IPS DF 4.7 (cell line): ENCODE results near the gene TGFBR2.

Experiments
- DNase-seq: peaks from one replicate; pipeline ENCODE4 v3.0.0-alpha.2; 2013; ENCODE audit warnings: low spot score; ENCODE audit errors: extremely low read depth

Gene TGFBR2

DNA sequence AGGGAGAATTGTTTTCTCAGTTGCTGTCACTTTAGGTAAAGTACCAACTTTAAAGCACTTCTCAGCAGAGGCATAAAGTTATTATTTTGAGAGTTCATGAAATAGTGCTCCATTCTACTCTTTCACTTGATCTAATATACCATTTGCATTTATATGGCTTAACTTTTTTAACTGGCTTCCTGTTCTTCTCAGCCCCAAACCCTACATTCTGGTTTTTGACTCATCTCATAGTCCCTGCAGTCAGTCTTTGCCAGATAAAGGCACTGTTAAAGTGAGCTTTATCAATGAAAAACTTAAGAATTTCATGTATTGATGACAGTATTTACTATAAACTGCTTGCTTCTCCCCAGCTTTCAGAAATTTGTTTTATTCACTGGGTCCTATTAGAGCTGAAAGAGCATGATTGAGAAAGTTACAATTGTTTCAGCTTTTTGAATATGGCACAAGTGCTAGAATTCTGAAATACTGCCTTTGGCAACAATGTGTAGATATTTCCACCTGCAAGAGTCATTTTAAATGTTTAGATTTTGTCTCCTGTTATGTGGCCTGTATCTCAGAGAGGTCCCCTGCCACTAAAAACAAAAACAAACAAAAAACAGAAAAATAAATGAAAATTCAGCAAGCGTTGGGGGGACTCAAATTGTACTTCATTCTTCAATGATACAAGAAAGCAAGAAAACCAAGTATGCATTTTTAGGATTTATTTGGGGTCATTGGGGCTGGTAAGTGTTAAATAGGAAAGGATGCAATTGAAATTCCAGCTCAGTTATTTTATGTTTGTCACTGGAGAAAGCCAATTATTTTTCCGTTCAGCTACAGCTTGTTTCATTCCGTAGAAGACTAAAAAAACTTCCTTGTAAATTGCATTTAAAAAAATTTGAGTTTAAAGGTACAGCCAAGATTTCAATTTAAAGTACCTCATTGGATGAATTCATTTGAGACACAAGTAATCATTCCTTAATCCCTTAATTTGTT, 28.6 kb downstream of the TGFBR2 start:
- DNase-seq, result no peak

DNA sequence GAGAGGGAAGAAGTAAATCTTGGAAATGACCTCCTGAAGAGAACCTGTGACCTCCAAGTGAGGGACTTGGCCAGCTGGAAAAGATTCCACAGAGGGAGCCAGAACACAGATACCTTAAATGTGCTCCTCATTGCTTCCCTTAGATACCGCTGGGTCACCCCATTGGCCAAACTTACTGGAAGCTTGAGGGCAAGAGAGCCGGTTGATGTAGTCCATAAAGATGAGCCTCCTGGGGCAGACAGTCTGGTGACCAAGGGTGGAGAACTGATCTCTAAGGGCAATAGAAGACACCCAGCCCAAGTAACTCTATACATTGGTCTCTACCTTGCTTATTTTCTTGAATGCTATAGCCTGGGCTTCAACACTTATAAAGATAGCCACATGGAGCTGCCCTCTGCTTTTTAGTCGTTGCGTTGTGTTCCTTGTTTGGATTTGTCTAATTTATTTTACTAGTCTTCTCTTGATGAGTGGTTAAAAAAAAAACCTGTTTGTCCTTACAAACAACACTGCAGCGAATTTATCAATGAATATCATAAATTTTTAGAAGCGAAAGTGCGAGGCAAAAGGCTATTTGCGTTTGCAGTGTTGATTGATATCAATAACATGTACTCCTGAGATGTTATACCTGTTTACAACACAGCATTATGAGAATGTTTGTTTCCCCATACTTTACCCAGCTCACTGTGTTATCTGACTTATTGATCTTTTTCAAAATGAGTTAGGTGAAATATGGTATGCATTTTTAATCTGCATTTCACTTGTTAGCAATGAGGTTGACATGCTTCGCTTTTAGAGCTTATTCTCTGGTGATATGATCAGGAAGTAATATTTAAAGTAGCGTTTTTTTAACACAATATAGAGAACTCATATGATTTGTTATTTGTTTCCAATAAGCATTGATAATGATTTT, 31.2 kb downstream of the TGFBR2 start:
- DNase-seq, result no peak

DNA sequence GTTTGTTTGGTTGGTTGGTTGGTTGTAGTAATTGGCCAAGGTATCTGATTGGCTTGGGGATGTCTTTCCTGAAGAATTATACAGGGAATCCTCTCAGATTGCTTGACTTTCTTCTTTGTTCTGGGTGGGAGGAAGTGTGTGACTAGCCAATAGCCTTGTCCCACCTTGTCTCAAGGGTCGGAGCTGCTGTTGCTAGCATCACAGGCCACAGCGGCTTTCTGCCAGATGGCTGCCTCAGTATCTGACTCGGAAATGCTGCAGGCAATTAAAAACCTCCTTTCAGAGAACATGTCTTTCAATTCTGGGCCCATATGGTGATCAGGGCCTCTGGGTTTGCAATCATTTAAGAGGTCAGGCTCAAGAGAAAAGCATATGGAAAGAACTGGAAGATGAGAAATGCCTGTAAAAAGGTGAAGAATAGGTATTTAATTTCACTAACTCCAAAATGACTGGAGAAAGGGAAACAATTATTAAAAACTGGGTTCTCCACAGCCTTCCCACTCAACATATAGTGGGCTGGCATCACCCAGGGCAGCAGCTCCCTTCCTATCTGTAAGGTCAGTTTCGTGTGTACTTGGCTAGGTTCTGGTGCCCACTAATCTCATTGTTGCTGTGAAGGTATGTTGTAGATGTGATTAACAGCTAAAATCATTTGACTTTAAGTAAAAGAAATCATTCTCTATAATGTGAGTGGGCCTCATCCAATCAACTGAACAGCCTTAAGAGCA, 32.4 kb downstream of the TGFBR2 start:
- DNase-seq, result no peak

DNA sequence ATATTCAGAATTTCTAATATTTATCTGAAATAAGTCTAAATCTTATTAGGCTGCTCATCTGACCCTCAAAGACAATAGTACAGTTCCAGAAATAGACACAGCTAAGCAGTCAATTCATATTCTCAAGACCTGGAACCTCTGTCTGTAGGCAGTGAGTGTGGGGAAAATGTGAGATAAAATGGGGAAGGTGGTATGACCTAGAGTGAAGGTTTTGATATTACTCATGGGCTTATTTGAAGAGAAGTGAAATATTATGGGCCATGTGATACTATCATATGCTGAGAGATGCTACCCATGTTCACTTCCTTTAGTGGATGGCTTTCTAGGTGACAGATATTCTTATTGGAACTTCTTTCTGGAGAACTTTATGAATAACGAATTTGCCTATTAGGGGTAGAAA, 33.5 kb downstream of the TGFBR2 start:
- no peak for DNase-seq

DNA sequence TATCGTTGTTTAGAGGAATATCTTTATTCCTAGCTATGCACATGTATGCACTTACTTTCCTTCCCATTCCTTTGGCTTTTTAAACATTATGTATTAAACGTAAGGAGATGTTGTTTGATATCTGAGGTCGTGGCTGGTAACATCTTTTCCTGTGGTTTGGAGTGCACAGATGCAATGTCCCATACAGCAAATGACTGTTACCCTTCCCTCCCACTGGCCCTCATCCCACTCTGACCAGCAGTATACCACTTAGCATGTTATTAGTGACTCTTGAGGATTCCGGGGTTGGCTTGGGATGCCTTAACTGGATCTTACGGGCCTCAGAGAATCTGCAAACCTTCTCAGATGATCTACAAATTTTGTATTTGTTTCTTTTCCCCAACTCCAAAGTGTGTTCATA, 34.5 kb downstream of the TGFBR2 start:
- no peak for DNase-seq

DNA sequence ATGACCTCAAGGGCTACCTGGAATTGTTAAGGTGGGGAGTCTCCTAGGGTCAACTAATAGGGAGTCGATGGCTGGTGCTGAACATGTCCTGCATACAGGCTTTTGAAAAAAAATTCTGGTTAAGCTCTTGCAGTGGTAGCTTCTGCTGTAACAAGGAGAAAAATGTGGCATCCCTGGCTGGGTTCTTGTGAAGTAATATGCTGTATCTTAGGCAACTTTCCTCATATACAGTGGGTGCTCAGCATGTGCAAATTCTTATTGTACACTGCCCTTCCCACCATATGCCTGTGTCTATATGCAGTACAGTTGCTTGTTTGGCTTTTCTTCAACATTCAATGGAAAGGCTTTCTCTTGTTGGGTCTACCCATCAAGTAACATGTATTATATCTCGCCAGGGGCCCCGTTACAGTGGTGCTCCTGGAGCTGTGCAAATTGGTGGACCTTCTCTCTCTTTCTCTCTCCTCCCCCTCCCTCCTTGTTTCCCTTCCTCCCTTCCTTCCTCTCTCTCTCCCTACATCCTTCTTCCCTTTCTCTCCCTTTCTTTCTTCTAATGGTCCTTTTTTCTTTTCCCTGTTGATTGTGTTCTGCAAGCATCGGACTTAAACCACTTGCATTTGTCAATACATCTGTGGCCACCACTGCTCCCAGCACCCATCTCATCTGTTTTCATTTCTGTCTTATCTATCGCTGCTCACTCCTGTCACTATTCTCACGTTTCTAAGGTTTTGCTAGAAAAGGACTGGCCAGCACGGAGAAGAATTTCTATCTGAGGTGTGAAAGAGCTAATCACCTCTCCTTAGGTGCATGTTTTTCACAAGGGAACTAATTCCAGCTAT, 35.2 kb downstream of the TGFBR2 start:
- DNase-seq, result no peak

DNA sequence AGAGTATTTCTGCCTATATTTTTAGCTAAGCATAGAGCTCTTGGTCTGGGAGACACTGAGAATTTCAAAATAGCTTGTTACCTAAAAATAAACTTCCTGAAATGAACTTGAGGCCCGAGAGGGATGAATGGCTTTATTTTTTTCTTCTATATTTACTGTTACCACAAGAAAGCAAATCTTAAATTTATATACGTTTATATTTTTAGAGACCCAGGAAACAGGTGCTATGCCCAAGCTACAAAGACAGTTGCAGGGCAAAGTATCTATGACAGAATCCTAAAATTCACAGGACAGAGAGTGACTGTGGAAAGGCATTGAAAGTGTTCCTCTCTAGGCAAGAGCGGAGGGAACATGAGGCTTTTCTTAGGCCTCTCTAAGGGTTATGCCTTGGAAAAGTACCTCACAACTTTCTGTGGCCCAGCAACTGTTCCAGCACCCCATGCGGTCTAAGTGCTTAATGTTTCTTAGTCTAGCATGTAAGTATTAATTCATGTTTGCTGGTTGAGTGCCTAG, 36.5 kb downstream of the TGFBR2 start:
- no peak for DNase-seq

DNA sequence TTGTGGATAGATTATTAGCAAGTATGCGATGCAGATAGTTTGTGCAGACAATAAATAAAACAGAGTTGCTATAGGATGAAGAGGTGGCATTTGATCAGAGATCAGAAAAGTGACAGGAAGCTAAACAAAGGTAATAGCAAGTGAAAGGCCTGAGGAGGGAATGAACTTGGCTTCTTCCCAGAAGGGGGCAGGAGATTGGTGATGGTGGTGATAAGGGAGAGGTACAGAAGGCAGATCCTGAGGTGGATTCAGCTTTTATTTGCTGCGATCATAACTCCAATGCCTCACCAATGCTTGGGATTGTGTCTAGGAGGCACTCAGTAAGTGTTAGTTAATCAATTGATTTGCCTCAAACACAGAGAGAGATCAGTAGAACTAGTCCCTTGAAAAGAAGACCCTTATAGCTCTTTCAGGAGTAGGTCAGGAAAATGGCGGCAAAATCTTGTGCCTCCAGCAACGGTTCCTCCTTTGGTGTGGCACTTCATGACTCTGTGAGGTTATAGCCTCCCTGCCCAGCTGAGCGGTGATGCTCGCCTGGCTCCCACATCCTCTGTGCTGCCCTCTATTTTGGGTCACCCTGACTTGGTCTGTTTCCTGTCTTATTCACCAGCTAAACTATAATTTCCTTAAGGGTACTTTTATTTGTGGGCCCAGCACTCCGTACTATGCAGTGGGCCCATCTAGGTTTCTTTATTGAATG, 37.5 kb downstream of the TGFBR2 start:
- DNase-seq, result no peak

DNA sequence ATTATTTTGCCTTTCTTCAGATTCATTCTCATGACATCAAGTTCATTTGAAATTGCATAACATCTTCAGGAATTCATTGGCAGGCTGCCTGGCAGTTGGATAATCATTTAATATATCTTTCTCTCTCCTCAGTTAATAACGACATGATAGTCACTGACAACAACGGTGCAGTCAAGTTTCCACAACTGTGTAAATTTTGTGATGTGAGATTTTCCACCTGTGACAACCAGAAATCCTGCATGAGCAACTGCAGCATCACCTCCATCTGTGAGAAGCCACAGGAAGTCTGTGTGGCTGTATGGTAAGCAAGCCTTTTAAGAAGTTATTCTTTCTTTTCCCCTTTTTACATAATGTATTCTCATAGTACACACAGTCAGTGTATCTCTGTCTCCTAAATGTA, 38.2 kb downstream of the TGFBR2 start:
- no peak for DNase-seq

DNA sequence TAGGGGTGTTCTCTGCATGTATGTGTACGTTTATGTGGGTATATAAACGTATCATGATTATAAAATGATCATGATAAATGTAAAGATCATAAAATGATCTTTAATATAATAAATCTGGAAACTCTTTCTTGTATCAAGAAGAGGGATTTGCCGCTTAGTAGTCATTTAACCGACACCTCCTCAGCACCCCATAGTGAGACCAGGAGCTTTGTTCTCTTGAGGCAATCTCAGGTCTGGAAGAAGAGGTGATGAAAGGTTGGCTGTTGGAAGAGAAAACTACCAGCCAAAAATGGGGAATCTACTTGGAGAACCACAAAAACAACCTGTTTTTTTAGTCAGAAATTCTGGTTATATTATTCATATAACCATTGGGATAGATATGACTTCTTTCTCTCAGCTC, 38.7 kb downstream of the TGFBR2 start:
- DNase-seq, result no peak

DNA sequence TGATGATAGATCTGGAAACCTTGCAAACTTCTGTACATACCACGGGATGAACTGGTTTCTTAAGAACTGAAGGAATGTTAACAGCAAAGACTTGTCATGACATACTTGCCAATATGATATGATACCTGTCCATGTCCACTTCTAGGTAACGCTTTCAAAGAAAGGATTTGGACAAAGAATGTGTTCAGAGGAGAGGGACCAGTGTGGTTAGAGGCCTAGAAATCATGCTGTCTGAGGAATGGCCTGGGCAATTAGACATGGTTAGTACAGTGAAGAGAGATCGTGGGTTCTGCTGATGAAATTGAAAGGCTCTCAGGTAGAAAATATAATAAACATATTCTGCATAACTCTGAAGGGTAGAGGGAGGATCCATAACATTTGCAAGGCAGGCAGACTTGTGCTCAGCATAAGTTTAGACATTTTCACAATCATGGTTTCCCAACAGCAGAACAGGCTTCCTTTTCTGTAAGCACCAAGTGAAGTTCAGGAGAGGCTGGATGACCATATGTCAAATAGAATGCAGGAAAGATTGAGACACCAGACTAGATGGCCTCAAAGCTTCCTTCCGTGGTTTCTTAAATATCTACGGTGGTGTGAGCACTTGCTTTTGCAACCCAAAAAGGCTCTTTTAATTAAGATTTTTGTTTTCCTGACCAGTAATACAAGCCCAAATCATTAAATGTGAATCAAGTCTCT, 39.9 kb downstream of the TGFBR2 start:
- no peak for DNase-seq

DNA sequence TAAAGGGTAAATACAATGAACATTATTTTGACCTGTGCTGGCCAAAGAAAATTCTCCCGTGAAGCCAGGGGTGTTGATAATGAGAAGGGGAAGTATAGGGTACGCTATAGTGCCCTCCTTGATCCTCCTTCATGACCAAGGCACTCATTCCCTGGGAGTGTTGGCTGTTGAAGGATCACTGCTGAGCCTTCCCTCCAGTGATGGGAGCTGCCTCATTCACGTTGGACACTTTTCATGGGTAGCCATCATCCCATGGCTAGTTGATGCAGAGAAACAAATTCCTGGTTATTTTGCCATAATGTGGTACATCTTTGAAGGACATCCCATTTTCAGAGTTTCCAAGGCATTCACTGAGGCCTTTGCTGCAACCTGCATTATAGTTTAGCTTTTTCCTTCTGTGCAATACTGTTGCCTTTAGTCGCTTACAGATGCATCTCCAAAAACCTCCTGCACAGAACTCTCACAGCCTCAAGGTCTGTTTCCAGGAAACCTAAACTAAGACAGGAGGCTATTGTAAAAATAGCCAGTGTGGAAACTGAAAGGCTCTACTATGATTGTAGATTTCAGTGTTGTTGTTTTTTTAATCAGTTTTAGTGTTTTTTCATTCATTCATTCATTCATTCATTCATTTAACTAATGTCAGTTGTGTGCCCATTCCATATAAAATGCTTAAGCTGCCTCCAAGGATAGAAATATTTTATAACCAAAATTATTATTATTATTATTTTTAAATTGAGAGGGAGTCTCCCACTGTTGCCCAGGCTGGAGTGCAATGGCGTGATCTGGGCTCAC, 40.8 kb downstream of the TGFBR2 start:
- no peak for DNase-seq

DNA sequence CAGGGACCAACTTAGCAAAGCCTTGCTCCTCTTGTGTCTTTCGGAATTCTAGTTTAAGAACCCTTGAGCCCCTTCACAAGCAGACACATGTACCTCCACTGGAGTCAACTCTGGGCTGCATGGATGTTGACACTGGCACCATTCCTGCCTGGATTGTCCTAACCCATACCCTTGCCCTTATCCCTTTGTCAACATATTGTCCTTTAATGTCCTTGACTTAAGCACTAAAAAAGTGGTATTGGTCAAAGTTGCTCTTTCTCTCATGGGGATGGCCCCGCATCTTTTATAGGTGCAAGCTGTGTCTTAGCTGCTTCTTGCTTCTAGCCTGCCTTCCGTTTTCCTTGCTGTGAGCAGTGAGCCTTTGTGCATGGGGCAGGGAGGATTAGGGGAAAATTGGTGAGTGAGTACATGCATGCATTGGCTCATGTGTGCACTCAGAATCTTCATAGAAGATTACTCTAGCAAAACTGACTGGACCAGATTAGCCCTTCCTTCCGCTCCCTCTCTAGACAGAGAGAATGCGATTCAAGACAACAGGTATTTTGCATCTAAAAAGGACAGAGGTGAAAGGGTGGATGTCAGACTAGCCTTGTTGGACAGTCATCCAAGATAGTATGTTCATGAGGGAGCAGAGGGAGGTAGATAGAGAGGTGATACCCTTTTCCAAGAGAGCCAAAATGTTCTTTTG, 42.4 kb downstream of the TGFBR2 start:
- no peak for DNase-seq

DNA sequence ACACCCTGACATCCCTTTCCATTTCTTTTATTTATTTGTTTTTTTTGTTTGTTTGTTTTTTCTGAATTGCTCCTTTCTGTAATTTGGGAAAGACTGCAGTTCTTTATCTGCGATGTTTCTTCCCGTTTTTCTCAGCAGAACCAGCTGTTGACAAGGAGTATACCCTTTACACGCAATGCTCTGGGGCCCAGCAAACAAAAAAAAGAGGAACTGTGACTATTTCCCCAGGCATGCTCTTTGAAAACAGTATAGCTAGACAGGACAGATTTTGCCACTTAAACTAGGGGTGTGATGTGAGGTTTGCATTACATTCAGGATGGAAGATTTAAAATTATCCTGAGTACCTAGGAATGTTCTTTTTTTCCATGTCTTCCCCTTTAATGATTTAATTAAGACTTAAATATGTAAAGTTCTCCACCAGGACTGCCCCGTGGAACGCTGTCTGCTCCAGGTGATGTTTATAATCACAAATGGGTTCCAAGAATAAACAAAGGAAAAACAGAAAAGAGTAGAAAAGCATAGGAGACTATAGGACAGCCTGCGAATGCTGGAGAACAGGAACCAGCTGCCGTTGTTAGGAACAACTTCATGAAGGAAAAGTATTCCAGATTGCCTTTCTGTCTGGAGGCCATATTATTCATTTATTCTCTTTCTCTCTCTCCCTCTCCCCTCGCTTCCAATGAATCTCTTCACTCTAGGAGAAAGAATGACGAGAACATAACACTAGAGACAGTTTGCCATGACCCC, 43.3 kb downstream of the TGFBR2 start:
- no peak for DNase-seq

DNA sequence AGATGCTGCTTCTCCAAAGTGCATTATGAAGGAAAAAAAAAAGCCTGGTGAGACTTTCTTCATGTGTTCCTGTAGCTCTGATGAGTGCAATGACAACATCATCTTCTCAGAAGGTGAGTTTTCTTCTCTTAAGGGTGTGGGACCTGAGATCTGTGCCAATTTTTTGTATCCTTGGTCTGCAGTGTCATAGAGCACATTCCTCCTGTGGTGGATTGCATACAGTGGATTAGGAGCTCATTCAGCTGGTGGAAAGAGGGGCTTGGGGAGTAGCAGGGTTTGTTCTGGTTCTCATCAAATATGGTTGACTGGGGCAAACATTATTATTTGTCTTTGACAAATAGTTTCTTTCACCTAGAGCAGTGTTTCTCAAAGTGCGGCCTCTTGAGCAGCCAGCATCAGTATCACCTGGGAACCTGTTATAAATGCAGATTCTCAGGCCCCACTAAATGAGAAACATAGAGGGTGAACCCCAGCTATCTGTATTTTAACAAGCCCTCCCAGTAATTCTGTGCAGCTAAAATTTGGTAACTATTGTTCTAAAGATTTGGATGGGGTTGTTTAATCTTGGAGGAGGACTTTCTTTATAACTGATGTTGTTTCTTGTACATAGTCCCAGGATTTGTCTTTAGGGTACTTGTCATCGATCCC, 44.1 kb downstream of the TGFBR2 start:
- DNase-seq, result no peak

DNA sequence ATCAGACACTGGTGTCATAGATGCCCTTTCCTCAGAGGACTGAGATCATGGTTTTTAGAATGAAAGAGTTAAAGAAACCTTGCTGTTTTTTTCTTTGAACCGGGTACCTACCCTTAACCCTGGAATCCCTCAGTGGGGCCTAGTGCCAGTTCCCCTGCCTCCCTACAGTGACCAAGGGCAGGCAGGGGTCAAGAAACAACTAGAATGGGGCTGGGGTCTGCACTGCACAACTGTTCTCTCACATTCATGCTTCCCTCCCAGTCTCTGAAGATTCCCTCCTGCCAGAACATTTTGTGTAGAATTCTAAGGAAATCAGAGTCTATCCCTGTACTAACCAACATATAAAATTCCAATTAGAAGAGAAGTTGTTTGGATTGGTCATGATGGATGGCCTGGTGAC, 47.9 kb downstream of the TGFBR2 start:
- DNase-seq, result no peak
